ENCODE data around the gene GOLGA3. TPM values are rescaled to one million over a fixed set of nuclear protein-coding genes. Genes with fewer than 3 reads are reported as not detected.

The GOLGA3 gene
- total and polyA plus RNA-seq, 12 donors, result 10.8 to 46.1 (median 34.8) TPM

DNA sequence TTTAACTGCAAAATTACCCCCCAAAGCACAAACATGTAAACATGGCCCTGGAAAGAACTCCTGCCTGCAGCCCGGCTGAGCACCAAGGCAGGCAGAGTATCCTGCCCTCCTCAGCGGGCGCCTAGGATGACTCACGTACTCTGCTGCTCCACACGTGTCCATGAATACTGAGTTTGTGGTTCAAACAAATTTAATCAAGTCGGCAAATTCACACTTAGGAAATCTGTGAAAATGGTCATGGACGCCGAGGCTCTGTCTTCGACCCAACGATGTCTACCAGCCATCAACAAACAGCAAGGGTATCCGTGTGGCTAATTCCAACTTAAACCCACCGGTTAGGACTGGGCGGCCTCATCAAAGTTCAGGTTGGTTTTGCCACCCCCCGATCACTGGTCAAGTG lies 25.5 kb downstream of the GOLGA3 start:
- TF ChIP-seq, protein P1, sequence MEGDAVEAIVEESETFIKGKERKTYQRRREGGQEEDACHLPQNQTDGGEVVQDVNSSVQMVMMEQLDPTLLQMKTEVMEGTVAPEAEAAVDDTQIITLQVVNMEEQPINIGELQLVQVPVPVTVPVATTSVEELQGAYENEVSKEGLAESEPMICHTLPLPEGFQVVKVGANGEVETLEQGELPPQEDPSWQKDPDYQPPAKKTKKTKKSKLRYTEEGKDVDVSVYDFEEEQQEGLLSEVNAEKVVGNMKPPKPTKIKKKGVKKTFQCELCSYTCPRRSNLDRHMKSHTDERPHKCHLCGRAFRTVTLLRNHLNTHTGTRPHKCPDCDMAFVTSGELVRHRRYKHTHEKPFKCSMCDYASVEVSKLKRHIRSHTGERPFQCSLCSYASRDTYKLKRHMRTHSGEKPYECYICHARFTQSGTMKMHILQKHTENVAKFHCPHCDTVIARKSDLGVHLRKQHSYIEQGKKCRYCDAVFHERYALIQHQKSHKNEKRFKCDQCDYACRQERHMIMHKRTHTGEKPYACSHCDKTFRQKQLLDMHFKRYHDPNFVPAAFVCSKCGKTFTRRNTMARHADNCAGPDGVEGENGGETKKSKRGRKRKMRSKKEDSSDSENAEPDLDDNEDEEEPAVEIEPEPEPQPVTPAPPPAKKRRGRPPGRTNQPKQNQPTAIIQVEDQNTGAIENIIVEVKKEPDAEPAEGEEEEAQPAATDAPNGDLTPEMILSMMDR (IDR thresholded peaks at IDR 0.05), result no peak
- H3K4me3 ChIP-seq, result no peak overlapping the region
- H3K27ac ChIP-seq, result no peak overlapping the region
- no peaks in the 10 kb centered on the region for H3K27me3 ChIP-seq
- 94 to 96% methylated on average over 14 of the region's 14 CpGs for WGBS, 2 donors
- H3K4me1 ChIP-seq, result peaks cover 0 to 4% (median 0%) of the 10 kb centered on the region in 9 donors
- ATAC-seq (no peak), DNase-seq (no peak)
- no peaks in the 10 kb centered on the region for H3K9me3 ChIP-seq
- intact Hi-C loops (cut with DNase I), result no loop called here
- peaks cover 6 to 96% (median 71%) of the 10 kb centered on the region in 9 donors for H3K36me3 ChIP-seq

GRCh38 chr12:132801741-132802140 lies 26.9 kb downstream of the GOLGA3 start:
- peaks cover 0 to 4% (median 0%) of the 10 kb centered on the region in 9 donors for H3K4me1 ChIP-seq
- intact Hi-C loops (cut with DNase I), result no loop called here
- peaks cover 12 to 96% (median 78%) of the 10 kb centered on the region in 9 donors for H3K36me3 ChIP-seq
- no peak for DNase-seq
- TF ChIP-seq, protein P1 (IDR thresholded peaks at IDR 0.05), result no peak
- no peaks in the 10 kb centered on the region for H3K9me3 ChIP-seq
- no peak overlapping the region for H3K4me3 ChIP-seq
- no peak overlapping the region for H3K27ac ChIP-seq
- no peaks in the 10 kb centered on the region for H3K27me3 ChIP-seq
- WGBS, 2 donors, result 91 to 95% methylated on average over 28 of the region's 28 CpGs
- ATAC-seq, result no peak

DNA sequence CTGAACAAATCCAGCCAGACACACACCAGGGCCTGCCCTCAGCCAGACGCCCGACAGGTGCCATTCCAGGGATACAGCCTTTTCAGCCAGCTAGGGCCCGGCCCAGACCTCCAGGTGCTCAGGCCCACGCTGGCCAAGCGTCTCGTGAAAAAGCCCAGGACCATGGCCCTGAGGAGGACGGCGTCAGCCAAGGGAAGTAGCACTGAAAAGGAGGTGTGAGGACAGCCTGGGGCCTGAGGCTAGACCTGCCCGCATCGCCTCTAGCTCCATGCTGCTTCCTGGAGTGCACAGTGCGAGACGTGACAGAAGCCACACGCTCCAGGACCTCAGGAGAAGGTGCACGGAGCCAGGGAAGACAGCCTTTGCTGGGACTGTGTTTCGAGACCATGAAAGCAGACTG lies 29.8 kb downstream of the GOLGA3 start:
- peaks cover 4 to 100% (median 89%) of the 10 kb centered on the region in 9 donors for H3K36me3 ChIP-seq
- H3K4me1 ChIP-seq, result no peaks in the 10 kb centered on the region
- no peaks in the 10 kb centered on the region for H3K9me3 ChIP-seq
- ATAC-seq (no peak), DNase-seq (no peak)
- no peak overlapping the region for H3K27ac ChIP-seq
- H3K27me3 ChIP-seq, result no peaks in the 10 kb centered on the region
- TF ChIP-seq, protein P1 (IDR thresholded peaks at IDR 0.05), result no peak
- H3K4me3 ChIP-seq, result no peak overlapping the region
- 93 to 95% methylated on average over 15 of the region's 15 CpGs for WGBS, 2 donors
- intact Hi-C loops (cut with DNase I), result no loop called here

GRCh38 chr12:132797820-132798570 lies 30.7 kb downstream of the GOLGA3 start:
- Histone ChIP-seq H3K9me3 (no peaks in the 10 kb centered on the region), H3K4me3 (no peak overlapping the region), H3K36me3 (peaks cover 4 to 95% (median 84%) of the 10 kb centered on the region in 9 donors), H3K27me3 (no peaks in the 10 kb centered on the region), H3K4me1 (no peaks in the 10 kb centered on the region), H3K27ac (no peak overlapping the region)
- TF ChIP-seq, protein P1 (IDR thresholded peaks at IDR 0.05), result no peak
- ATAC-seq (no peak), DNase-seq (no peak)
- intact Hi-C loops (cut with DNase I), result no loop called here
- WGBS, 2 donors, result 93 to 94% methylated on average over 24 of the region's 24 CpGs

Data from heart right ventricle (tissue), 16 donors.